Measurements from ENCODE around the gene TAP2. TPM values are rescaled to one million over a fixed set of nuclear protein-coding genes. Genes with fewer than 3 reads are reported as not detected.
A peak's percentile ranks its signal among the peaks of the same experiment; 100 is the strongest.

The TAP2 gene
- total RNA-seq, 1 donor from 2014 or later: 22.4 TPM

GRCh38 chr6:32847795-32848194 lies 9.3 kb upstream of the TAP2 start:
- Histone ChIP-seq H3K27me3 (ENCODE audit: low read depth) (no peaks in the 10 kb centered on the region), H3K9me3 (replicated peaks) (no peaks in the 10 kb centered on the region), H3K36me3 (peaks cover 63% of the 10 kb centered on the region), H3K4me3 (no peak overlapping the region), H3K27ac (replicated peaks) (no peak overlapping the region), H3K4me1 (peaks cover 68% of the 10 kb centered on the region)
- no peak for DNase-seq
- TF ChIP-seq CTCF (IDR thresholded peaks at IDR 0.05; ENCODE audit: borderline replicate concordance): no peak
- intact Hi-C loops (cut with micrococcal nuclease): no loop called here

- peaks cover 69% of the 10 kb centered on the region for H3K36me3 ChIP-seq
- intact Hi-C loops (cut with micrococcal nuclease): no loop called here
- no peak for TF ChIP-seq CTCF (IDR thresholded peaks at IDR 0.05; ENCODE audit: borderline replicate concordance)
- peaks cover 68% of the 10 kb centered on the region for H3K4me1 ChIP-seq
- no peak overlapping the region for H3K27ac ChIP-seq (replicated peaks)
- no peaks in the 10 kb centered on the region for H3K9me3 ChIP-seq (replicated peaks)
- H3K27me3 ChIP-seq (ENCODE audit: low read depth): no peaks in the 10 kb centered on the region
- DNase-seq: no peak
- H3K4me3 ChIP-seq: no peak overlapping the region
Measured at GRCh38 chr6:32847004-32847403, 8.5 kb upstream of the TAP2 start.

- Histone ChIP-seq H3K4me1 (peaks cover 57% of the 10 kb centered on the region), H3K27ac (replicated peaks) (peak overlapping the region; percentile 97), H3K4me3 (peak overlapping the region; percentile 85), H3K36me3 (peaks cover 72% of the 10 kb centered on the region), H3K27me3 (ENCODE audit: low read depth) (no peaks in the 10 kb centered on the region), H3K9me3 (replicated peaks) (no peaks in the 10 kb centered on the region)
- DNase-seq: no peak
- intact Hi-C loops (cut with micrococcal nuclease): no loop called here
- no peak for TF ChIP-seq CTCF (IDR thresholded peaks at IDR 0.05; ENCODE audit: borderline replicate concordance)
Measured at GRCh38 chr6:32845384-32845884, 6.9 kb upstream of the TAP2 start.

GRCh38 chr6:32844839-32845383 lies 6.4 kb upstream of the TAP2 start:
- peaks cover 52% of the 10 kb centered on the region for H3K4me1 ChIP-seq
- peak overlapping the region; percentile 97 for H3K27ac ChIP-seq (replicated peaks)
- no peaks in the 10 kb centered on the region for H3K9me3 ChIP-seq (replicated peaks)
- no peak for DNase-seq
- no peaks in the 10 kb centered on the region for H3K27me3 ChIP-seq (ENCODE audit: low read depth)
- no peak for TF ChIP-seq CTCF (IDR thresholded peaks at IDR 0.05; ENCODE audit: borderline replicate concordance)
- intact Hi-C loops (cut with micrococcal nuclease): no loop called here
- peaks cover 71% of the 10 kb centered on the region for H3K36me3 ChIP-seq
- H3K4me3 ChIP-seq: peak overlapping the region; percentile 85

- peaks cover 65% of the 10 kb centered on the region for H3K36me3 ChIP-seq
- peak within 1 kb of the TSS; percentile 97 for H3K27ac ChIP-seq (replicated peaks)
- H3K9me3 ChIP-seq (replicated peaks): no peaks in the 10 kb centered on the region
- DNase-seq: peak; percentile 95
- H3K4me1 ChIP-seq: peaks cover 52% of the 10 kb centered on the region
- intact Hi-C loops (cut with micrococcal nuclease): no loop called here
- H3K27me3 ChIP-seq (ENCODE audit: low read depth): no peaks in the 10 kb centered on the region
- peak; percentile 36 for TF ChIP-seq CTCF (IDR thresholded peaks at IDR 0.05; ENCODE audit: borderline replicate concordance)
- peak within 1 kb of the TSS; percentile 85 for H3K4me3 ChIP-seq
Measured at GRCh38 chr6:32843979-32844838, 5.7 kb upstream of the TAP2 start, which contains the start of gene PSMB8. PSMB8 (minus strand) TSS chr6:32844047; CDS start chr6:32843996, 51 bp downstream.

Data from left ventricle myocardium inferior (tissue), 1 donor.